HG02678 (cell line): ENCODE results near the gene FXYD5.

Source experiments
- ATAC-seq: cut with Tn5 transposase; IDR thresholded peaks from one replicate; pipeline ENCODE4 v1.9.1; 2021; ENCODE audit warnings: mild to moderate bottlenecking, moderate library complexity; ENCODE audit not compliant: unreplicated experiment

The FXYD5 gene, protein sequence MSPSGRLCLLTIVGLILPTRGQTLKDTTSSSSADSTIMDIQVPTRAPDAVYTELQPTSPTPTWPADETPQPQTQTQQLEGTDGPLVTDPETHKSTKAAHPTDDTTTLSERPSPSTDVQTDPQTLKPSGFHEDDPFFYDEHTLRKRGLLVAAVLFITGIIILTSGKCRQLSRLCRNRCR

DNA sequence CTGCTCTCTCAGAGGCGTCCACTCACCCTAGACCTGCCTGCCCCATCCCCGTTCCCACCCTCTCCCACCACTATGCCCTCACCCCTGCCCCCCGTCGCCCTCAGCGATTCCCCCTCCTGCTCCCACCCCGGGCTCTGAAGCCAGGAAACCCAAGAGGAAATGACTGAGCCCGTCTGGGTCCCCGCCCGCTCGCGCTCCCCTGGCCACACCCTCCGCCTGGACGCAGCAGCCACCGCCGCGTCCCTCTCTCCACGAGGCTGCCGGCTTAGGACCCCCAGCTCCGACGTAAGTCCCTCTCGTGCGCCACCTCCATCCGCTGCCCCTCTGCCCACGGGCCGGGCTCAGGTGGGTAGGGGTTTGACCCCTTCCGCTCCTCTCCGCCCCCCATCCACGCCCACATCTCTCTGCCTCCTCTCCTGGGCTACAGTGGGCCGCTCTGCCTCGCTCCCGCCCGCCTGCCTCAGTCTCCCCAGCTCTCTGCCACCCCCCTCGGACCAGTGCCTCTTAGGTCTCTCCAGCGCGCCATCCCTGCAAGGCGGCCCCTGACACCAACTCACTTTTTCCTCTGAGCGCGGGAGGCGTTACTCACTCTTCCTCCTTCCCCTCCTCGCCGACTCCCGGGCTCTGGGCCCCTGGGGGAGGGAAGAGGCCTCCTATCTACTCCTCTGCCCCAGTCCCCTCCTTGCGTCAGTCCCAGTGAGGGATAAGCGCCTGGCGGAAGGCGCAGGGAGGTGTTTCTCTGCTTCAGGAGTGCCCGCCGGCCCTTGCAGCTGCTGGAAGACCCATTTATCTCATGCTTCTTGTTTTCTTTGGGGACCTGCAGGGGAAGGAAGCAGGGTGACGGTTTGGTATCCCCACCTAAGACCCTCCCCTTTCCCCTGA is at the start of gene FXYD5:
TSS of gene FXYD5 (plus strand) at position 211 of the 882 bp plus-strand sequence. CDS start 816 bp downstream, outside the sequence.
- no peak for ATAC-seq

DNA sequence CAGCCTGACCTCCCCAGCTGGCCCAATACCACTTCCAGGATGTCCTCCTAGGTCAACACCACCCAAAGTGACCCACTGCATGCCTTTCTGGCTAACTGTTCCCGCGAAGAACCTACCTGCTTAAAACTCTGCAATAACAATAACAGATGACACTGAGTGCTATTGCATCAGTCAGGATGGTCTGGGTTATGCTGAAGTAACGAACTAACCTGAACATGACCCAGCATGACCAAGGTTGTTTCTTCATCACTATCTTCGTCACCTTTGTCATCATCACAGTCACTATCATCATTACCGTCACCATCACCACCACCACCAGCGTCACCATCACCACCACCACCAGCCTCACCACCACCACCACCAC is 49.5 kb upstream of the FXYD5 start:
- no peak for ATAC-seq

DNA sequence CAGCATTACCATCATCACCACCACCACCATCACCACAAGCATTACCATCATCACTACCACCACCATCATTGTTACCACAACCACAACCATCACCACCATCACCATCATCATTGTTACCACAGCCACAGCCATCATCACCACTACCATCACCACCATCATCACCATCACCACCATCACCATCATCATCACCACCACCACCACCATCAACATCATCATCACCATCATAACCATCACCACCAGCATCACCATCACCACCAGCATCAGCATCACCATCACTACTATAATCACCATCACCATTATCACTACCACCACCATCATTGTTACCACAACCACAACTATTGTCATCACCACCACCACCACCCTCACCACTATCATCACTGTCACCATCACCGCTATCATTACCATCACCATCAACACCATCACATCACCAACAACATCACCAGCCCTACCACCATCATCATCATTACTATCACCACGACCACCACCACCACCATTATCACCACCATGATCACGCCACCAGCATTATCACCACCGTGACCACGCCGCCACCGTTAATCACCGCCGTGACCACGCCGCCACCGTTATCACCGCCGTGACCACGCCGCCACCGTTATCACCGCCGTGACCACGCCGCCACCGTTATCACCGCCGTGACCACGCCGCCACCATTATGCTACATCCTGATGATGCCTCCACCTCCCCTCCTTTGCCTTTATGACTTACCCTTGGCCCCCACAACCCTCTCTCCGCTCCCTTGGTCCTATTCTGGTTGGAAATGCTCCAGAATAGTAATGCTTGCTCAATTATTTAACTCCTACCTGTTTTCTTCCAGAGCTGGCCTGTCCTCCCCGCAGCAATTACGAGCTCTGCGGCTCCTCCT is 48.9 kb upstream of the FXYD5 start:
- ATAC-seq, result no peak

DNA sequence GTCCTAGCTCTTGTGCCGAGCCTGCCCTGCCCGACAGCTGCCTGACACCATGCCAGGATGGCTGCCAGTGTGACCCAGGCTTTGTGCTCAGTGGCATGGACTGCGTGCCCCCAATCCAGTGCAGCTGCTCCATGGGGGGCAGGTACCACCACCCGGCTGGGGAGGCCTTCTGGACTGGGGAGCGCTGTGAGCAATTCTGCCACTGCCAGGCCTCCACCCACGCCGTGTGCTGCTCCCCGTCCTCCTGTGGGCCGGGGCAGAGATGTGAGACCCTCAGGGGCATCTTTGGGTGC is 48.3 kb upstream of the FXYD5 start:
- no peak for ATAC-seq

DNA sequence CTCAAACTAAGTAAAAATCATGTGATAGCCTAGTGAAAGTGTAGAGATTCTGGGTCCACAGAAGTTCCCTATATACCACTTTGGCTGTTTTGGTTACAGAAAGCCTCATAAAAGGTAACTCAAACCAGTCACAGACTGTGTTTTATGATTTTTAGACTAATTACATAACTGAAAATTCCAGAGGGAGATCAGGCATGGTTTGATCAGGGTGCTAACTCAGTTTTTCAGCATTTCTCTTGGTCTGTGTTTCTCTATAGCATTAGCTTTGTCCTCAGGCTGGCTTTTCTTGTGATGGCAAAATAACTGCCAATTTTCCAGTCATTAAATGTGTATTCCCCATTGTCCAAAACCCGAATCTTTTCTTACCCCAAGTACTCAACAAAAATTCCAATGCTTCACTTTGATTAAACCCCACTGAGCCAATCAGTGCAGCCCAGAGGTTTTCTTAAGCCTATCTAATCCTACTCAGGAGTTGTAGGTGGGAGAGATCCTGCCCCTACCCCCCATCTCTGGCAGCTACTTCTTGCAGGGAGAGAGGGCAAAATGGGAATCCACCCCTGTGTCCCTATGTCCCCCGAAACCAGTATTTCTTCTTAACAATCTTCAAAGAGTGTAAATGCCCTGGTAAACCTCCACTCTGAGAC is 47.5 kb upstream of the FXYD5 start:
- ATAC-seq, result no peak

DNA sequence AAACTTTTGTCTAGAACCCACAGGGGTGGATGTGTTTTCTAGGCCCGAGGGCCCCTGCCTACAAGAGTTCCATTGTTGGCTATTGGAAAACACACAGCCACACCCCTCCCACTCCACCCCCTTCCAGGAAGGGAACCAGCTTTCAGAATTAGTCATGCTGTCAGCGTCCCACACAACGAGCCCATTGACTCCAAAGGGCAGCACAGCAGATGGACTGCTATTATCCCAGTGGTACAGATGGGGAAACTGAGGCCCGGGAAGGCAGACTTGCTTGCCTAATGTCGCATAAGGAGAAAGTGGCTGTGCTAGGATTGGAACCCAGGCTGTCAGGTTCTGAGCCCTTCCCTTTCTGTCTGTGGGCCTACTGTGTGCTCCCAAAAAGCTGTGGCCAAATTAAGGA is 47.0 kb upstream of the FXYD5 start:
- ATAC-seq, result no peak

DNA sequence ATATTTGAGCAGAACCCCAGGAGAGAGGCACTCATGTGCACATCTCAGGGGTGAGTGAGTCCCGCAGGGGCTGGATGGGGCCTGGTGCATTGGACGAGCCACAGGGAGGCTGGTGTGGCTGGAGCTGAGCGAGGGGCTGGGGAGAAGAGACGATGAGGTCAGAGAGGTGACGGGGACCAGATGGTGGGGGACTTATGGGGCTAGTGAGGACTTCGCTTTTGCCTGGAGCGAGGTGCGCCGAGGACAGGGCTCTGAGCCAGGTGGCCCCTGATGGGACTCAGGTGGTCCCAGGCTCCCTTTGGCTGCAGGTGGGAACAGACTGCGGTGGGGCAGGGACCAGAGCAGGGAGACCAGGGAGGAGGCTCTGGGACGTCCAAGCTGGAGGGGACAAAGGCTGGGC is 45.8 kb upstream of the FXYD5 start:
- ATAC-seq, result no peak

DNA sequence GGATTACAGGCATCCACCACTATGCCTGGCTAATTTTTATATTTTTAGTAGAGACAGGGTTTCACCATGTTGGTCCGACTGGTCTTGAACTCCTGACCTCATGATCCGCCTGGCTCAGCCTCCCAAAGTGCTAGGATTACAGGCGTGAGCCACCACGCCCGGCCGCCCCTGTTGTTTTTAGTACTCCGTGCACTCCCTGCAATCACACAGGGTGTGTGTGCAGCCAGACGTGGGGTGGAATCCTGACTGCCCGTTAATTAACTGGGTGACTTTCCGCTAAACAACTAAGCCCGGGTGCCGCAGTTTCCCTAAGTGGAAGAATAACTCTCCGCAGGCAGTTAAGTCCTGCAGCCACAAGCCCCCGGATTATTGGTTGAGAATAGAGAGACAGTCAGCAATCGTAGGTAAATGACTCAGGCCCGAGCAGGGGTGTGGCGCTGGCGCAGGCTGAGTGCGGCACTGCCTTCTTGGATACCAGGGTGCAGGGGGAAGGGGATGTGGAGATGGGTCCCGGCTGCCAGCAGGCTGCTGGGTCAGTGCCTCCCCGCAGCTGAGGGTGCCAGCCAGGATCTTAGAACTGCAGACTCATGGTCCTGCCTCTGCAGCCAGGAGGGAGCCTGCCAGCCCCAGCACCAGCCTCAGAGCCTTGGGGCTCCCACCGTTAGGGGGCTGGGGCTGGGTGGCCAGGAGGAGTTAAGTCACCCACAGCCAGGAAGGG is 45.0 kb upstream of the FXYD5 start:
- no peak for ATAC-seq

DNA sequence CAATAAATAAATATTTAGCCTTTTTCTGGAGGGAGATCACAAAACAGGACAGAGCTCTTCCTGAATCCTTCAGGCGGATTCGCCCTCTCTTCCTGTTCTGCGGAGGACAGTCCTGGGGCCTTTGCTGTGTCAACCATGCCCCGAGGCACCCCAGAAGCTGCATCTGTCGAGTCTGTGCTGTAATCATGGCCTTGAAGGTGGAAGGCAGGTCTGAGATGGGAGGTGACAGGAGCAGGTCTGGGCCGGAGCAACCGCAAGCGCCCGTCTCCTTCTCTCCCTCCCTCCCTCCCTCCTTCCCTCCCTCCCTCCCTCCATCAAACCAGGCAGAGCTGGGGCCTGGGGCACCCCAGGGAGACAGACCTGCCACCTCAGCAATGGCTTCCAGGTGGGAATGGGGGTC is 43.6 kb upstream of the FXYD5 start:
- ATAC-seq, result no peak

DNA sequence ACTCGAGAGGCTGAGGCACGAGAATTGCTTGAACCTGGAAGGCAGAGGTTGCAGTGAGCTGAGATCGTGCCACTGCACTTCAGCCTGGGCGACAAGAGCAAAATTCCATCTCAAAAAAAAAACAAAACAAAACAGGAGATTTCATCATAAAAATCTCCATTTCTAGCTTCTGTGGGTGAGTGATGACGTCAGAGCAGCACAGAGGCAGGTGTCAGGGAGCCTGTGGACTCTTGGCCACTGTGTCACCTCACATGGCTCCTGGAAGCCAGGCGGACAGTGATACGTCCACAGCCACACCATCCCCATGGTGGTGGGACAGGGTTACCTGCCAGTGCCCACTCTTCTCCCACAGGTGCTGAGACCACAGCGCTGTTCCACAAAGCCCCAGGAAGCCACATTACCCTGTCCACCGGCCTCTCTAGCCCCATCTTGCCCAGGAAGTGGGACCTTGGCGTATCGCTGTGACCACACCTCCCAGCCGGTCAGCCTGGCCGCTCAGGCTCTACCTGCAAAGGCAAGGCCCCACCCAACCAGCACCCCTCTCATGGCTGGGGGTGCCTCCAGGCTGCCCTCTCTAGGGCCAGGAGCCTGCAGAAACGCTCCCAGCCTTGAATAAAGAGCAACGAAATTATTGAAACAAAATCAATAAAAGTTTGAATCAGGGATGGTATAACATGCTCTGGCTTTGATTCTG is 41.4 kb upstream of the FXYD5 start:
- no peak for ATAC-seq

DNA sequence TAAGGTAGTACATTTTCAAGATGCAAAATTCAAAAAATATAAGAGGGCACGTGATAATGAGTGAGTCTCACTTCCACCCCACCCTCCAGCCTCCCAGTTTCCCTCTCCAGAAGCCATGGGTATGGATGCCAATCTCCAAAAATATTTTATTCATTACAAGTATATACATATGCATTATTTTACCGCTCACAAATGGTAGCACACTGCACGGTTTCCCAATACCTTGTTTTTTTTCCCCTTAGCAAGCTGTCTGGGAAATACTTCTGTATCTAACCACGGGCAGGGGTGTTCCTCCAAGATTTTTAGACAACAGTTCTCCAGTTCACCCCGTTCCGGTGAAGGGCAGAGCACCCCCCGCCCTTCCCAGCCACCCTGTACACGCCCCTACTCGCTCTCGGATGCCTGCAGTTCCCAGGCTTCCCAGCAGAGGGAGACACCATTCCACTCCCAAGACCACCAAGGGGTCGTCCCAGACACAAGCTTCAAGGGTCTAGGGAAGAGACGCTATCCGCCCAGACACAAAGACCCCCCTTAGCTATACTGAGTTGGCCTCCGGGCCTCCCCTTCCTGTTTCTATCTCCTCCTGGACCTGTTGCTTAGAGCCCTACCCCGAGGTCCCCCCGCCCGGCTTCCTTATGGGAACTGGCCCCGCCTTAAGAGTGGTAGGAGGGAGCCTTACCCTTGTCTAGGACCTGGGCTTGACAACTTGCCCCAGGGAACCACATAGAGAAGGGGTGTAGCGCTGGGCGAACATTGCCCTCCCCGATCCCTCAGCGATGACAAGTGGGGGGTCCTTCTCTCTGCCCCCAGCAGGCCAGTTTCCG is 40.0 kb upstream of the FXYD5 start:
- ATAC-seq, result no peak

DNA sequence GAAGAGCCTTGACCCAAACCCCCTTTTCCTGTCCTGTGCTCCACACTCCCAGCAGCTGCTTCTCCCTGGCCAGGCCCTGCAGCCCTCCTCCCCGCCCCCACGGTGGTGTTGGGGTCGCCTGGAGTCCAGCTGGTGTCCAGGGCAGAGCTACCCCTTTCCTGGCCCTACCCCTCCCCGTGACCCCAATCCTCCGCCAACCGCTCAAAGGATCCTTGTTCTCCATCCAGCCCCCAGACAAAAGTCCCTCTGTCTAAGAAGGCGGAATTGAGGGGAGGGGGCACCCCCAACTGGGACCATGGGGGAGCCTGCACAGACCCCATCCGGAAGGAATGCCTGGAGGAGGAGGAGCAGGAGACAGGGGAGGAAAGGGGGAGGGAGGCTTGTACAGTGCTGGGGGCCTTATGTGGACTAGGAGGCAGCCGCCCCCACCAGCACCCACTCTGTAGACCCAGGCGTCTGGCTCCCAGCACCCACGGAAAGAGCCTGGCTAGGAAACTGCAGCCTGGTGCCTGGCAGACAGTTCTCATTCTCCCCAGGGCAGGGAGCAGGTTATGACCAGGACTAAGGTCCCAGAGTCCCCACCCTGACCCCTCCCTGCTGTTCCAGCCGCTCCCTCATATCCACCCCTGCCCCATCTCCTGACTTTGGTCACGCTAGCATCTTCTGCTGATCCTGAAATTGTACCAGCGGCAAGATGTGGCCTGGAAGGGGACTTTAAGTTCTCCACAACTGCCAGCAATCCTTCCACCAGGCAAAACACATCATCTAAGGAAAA is 39.2 kb upstream of the FXYD5 start, which contains the start of gene FXYD3:
TSS of gene FXYD3 (plus strand) at position 647 of the 775 bp plus-strand sequence. CDS start 3,554 bp downstream, outside the sequence.
- ATAC-seq, result no peak

DNA sequence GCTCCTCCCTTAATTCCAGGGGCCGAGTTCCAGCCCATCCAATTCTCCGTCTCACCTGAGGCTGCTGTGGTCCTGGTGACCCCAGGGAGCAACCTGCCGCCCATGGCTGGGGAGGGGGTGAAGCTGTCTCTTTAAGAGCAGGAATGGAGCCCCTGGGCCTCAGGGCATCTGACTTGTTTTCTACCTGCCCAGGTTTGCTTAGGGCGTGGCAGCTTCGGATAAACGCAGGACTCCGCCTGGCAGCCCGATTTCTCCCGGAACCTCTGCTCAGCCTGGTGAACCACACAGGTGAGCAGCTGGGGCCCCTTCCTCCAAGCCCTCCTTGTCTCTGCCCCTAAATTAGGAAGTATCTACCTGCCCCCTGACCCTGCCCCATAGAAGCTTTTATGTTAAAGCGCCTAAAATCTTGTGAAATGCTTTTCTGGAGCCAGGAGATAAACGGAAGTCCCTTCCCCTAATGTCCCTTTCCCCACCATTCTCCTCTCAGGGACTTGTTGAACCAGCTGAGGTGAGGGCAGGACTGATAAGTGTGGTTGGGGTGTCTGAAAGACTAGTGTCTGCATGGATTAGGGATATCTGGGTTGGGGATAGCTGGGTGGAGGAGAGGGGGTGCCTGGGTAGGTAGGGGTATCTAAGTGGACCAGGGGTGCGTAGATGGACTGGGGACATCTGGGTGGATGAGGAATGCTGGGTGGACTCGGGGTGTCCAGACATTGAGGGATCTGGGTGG is 38.3 kb upstream of the FXYD5 start:
- no peak for ATAC-seq

DNA sequence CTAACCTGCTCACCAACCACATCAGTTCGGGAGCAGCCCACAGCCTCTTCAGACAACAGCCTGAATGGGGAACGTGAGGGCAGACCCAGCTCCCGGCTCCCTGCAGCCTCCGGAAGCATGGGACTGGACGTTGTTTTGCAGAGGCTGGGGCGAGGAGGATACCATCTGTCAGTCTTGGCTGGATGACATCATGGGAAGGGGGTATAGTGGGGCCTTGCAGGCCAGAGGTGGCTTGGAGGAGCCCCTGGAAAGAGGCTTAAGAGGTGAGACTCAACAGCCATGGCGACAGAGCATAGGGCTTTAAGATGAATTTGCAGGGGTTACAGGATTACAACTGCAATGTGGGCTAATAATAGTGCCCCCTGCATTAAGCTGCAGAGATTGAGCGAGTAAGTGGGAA is 37.4 kb upstream of the FXYD5 start:
- no peak for ATAC-seq

DNA sequence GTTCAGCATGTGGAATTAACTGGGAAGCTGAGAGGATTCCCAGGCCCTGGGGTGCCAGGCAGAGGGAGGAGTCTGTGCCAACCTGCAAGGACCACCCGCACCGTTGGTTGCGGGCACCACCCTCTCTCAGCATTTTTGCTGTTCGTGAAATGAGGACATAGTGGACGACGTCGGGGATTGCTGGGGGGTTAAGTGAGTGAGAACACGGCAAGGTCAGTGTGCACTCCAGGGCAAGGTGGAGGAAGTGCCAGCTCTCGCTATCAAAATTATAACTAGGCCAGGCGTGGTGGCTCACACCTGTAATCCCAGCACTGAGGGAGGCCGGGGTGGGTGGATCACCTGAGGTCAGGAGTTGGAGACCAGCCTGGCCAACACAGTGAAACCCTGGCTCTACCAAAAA is 36.7 kb upstream of the FXYD5 start:
- no peak for ATAC-seq

DNA sequence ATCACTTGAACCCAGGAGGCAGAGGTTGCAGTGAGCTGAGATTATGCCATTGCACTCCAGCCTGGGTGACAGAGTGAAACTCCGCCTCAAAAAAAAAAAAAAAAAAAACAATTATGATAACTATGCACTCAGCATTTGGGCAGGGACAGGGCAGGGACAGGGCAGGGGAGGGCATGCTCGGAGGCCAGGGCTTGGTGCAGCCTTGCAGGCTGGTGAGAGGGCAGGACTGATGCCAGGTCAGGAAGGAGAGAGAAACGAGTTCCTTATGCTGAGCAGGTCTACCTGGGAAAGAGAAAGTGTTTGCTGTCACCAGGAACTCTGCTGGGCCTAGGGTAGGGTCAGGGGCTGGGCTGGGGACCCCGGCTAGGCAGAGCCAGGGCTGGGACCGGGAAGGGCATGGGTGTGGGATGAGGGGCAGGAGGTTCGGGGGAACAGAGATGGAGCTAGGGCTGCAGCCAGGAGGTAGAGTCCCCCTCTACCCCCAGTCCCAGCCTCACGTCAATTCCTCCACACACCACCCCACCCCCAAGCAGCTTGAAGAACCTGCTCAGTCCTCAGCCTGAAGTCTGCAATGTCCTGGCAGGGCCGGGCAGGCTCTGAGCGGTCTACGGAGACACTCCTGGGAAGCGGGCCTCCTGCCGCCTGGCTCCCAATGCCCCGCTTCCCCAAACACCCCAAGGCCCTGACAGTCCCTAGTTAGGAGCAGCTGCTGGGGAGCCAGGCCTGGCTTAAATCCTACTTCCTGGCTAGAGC is 36.1 kb upstream of the FXYD5 start:
- no peak for ATAC-seq

DNA sequence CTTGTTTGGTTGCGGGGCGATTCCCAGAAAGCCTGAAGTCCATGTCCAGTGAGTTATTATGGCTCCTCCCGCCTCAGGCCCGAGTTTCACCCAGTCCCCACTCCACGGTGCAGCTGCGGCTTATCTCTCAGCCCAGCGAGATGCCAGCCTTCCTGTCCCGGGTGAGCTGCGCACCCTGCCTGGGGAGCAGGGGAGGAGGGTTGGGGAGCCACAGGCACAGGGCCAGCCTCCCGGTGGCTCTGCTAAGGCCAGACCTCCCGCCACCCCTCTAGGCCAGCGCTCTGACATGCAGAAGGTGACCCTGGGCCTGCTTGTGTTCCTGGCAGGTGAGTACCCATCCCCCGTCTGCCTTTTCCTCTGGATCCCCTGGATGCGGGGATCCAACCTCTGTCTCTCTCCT is 35.4 kb upstream of the FXYD5 start:
- no peak for ATAC-seq
